HCT116 (cell line): Measurements from ENCODE around the gene DPM2.

ENCODE experiments used
- EZH2 ChIP-seq: fragments of 200-600 bp; sonication (generic); IDR thresholded peaks from 2 replicates; pipeline ENCODE4 v1.6.1; 2017; ENCODE audit warnings: antibody characterized with exemption, mixed run types
- EZH2phosphoT487 ChIP-seq: fragments of 200-600 bp; IDR thresholded peaks from 2 replicates; pipeline ENCODE4 v1.6.1; 2018; ENCODE audit warnings: antibody characterized with exemption, borderline replicate concordance
- POLR2AphosphoS5 ChIP-seq: IDR thresholded peaks from 2 replicates; pipeline ENCODE4 v1.6.1; 2011; ENCODE audit warnings: mild to moderate bottlenecking, low read depth, low read length, moderate library complexity
- RAD21 ChIP-seq: IDR thresholded peaks from 2 replicates; pipeline ENCODE4 v1.6.1; 2012; ENCODE audit warnings: low read depth, mild to moderate bottlenecking
- SIN3A ChIP-seq: IDR thresholded peaks from 2 replicates; pipeline ENCODE4 v1.6.1; 2012; ENCODE audit warnings: low read depth
- TF ChIP-seq, protein P1 (sequence below): IDR thresholded peaks from 2 replicates; pipeline ENCODE4 v1.6.1; 2012; ENCODE audit warnings: low read depth
- TF ChIP-seq, protein P2 (sequence below), 3 experiments: fragments of 200-600 bp in 1 of 3; sonication (generic) in 1 of 3; IDR thresholded peaks in 2 of 3; conservative IDR thresholded peaks in 1 of 3; 2 replicates each; pipeline ENCODE4 v1.5.1; 2012 to 2017; ENCODE audit warnings: low read depth in 2 of 3, low read length in 2 of 3, antibody characterized with exemption in 1 of 3, borderline replicate concordance in 1 of 3, control low read depth in 1 of 3, mild to moderate bottlenecking in 1 of 3, mixed read lengths in 1 of 3, mixed run types in 1 of 3, moderate library complexity in 1 of 3; ENCODE audit not compliant: insufficient read depth in 1 of 3

DNA sequence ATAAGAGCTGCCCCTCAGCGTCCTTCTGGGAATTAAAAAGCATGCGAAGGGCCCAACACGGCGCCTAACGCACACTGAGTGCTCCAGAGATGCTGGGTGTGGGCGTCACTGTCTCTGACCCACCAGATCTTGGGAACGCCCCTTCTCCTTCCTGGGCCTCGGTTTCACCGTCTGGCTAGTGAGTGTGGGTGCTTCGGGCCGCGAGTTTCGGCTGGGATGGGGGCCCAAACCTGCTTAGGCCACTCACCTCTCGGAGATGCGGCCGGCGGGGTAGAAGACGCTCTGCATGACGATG lies 10.8 kb downstream of the DPM2 start:
- TF ChIP-seq SIN3A (no peak), RAD21 (no peak), EZH2phosphoT487 (no peak), EZH2 (no peak), POLR2AphosphoS5 (no peak)
- TF ChIP-seq, protein P1, sequence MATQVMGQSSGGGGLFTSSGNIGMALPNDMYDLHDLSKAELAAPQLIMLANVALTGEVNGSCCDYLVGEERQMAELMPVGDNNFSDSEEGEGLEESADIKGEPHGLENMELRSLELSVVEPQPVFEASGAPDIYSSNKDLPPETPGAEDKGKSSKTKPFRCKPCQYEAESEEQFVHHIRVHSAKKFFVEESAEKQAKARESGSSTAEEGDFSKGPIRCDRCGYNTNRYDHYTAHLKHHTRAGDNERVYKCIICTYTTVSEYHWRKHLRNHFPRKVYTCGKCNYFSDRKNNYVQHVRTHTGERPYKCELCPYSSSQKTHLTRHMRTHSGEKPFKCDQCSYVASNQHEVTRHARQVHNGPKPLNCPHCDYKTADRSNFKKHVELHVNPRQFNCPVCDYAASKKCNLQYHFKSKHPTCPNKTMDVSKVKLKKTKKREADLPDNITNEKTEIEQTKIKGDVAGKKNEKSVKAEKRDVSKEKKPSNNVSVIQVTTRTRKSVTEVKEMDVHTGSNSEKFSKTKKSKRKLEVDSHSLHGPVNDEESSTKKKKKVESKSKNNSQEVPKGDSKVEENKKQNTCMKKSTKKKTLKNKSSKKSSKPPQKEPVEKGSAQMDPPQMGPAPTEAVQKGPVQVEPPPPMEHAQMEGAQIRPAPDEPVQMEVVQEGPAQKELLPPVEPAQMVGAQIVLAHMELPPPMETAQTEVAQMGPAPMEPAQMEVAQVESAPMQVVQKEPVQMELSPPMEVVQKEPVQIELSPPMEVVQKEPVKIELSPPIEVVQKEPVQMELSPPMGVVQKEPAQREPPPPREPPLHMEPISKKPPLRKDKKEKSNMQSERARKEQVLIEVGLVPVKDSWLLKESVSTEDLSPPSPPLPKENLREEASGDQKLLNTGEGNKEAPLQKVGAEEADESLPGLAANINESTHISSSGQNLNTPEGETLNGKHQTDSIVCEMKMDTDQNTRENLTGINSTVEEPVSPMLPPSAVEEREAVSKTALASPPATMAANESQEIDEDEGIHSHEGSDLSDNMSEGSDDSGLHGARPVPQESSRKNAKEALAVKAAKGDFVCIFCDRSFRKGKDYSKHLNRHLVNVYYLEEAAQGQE = no peak
- TF ChIP-seq, protein P2, sequence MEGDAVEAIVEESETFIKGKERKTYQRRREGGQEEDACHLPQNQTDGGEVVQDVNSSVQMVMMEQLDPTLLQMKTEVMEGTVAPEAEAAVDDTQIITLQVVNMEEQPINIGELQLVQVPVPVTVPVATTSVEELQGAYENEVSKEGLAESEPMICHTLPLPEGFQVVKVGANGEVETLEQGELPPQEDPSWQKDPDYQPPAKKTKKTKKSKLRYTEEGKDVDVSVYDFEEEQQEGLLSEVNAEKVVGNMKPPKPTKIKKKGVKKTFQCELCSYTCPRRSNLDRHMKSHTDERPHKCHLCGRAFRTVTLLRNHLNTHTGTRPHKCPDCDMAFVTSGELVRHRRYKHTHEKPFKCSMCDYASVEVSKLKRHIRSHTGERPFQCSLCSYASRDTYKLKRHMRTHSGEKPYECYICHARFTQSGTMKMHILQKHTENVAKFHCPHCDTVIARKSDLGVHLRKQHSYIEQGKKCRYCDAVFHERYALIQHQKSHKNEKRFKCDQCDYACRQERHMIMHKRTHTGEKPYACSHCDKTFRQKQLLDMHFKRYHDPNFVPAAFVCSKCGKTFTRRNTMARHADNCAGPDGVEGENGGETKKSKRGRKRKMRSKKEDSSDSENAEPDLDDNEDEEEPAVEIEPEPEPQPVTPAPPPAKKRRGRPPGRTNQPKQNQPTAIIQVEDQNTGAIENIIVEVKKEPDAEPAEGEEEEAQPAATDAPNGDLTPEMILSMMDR (IDR thresholded peaks at IDR 0.05 in 2 of 3, conservative IDR thresholded peaks at IDR 0.05 in 1 of 3; ENCODE audit: borderline replicate concordance in 1 of 3, insufficient read depth in 1 of 3, low read depth in 2 of 3, low read length in 2 of 3) = no peak
